ENCODE measurements around the gene RGP1.

RGP1 gene

DNA sequence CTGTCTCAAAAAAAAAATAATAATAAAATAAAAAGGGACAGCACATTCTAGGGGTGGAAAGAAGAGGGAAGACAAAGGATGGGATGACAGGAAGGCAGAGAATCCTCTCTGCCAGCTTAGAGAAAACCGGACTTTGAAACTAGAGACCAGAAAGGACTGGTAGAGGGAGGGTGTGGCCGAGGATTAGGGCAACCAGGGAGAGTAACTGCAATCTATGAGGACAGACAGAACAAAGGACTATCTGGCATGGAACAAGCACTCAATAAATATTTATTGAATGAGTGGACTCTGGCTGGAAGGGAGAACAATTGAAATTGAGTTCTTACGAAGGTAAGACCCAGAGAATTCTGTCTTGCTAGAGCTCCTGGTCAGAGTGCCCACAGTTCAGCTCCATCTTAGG, 2.5 kb upstream of the RGP1 start:
- no peak for DNase-seq

DNA sequence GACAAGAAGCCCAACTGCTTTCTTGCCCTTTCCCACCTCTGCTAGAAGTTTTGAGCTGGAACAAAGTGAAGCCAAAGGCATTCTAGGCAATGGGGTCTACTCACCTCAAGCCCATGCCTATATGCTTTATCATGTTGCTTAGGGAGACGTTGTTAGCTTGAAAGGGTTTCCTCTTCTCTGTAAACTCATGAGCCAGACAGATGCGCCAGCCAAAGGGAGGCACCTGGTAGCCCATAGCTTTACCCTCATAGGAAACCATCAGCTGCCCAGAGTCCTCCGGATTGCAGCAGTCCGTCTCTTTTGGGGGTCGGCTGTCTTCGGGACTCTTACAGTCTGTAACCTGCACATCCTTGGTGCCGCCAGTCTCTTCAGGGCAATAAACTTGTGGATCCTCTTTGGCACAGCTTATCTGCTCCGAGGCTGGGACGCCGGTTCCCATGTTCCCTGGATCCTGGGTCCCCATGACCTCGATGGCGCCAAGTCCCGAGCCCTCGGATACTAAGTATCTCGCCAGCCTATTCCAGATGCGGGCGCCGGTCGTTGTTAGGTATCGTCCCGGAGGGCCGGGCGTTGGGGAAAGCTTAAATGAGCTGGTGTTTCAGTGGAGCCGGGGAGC, 737 bp upstream of the RGP1 start:
- DNase-seq = peak; percentile 42

DNA sequence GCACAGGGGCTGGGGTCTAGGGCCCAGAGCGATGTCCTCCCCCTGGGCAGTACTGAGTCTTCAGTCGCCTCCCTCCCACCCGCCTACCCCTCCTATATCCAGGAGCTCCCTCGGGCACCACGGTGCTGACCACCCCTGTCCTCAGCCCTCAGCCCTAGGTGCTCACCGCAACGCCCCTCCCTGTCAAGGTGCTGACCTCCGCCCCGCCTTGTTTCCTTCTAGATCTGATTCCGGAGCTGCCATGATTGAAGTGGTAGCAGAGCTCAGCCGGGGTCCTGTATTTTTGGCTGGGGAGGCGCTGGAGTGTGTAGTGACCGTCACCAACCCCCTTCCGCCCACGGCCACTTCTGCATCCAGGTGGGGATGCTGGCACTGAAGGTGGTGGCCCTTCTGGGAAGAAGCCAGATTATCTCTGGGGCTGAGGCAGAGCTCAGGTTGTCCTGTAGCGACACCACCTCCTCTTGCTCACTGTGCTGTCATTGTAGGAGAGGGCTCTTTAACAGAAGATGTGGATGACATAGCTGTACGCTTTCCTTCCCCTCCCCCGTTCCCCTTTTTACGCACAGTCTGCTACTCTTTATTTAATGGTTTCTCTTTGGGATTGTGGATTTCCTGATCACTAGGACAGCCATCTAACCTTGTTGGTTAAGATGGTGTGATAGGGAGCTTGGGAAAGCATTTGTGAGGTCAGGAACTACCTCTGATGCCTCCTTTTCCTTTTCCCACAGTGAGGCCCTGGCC, 598 bp downstream of the RGP1 start:
- no peak for DNase-seq

- DNase-seq = no peak
Observed at GRCh38 chr9:35750256-35750531, 1.1 kb downstream of the RGP1 start.

DNA sequence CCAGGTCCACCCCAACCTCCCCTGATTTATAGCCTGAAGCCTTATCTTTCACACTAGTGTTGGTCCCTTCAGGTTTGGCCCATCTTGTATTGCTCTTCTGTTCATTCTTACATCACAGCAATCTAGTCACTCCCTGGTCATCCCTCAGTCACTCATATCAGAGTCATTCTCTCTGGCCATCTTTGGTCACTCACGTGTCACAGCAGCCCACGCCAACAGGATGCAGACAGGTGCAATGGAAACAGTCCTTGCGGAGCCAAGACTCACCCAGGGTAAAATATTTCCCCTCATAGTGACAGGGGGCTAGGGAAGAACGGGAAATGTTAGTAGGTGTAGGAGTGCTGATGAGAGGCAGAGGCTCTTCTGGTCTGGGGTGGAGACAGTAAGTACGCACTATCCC, 4.4 kb downstream of the RGP1 start:
- no peak for DNase-seq

- DNase-seq = no peak
Observed at GRCh38 chr9:35754264-35754663, 5.2 kb downstream of the RGP1 start, which contains the start of gene MSMP. Gene MSMP (minus strand): TSS chr9:35754276. CDS start chr9:35754129, 147 bp downstream.

GRCh38 chr9:35755071-35755470, 6.0 kb downstream of the RGP1 start:
- DNase-seq = no peak

GRCh38 chr9:35756275-35757225, 7.5 kb downstream of the RGP1 start:
- peak; percentile 84 for DNase-seq

GRCh38 chr9:35757226-35757891, 8.3 kb downstream of the RGP1 start:
- DNase-seq = peak; percentile 82

DNA sequence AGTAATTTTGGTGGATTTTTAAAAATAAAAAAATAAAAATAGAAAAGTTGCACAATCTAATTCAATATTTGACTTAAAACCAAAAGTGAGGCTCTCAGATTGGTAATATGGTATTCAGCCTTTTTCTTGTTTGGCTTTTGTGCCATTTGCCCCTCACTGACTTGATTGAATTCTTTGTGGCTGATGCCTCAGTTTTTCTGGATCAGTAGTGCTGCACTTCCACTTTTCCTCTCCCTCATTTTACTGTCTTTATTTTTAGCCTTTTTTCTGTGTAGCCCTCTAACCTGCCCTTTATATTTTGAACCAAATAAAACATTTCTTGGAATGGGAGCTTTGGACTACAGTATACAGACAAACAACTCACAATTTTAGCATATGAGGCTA, 8.8 kb downstream of the RGP1 start:
- no peak for DNase-seq

DNA sequence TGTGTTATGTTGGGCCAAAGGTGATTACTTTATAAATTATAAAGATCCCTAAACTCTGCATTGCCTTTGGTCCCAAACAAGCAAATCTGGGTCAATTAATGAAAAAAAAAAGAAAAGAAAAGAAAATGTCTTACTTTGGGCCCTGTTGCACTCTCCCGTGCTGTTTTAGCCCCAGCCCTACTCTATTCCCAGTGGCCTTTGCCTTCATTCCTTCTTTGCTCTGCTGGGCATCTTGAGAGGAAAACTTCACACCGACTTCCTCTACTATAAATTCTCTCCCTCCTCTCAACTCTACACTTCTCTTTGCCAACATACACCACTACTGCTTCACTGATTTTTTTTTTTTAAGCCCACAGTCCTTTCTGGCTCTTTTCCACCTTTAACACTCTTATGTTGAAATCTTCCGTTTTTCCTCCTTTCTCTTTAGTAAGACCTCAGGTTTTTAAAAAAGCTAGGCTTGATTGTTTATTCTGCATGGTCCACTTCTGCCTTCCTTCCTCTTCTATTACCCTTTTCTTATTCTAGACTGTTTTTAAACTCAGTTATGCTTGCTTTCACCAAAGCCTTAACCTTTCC, 9.5 kb downstream of the RGP1 start:
- DNase-seq = no peak

DNA sequence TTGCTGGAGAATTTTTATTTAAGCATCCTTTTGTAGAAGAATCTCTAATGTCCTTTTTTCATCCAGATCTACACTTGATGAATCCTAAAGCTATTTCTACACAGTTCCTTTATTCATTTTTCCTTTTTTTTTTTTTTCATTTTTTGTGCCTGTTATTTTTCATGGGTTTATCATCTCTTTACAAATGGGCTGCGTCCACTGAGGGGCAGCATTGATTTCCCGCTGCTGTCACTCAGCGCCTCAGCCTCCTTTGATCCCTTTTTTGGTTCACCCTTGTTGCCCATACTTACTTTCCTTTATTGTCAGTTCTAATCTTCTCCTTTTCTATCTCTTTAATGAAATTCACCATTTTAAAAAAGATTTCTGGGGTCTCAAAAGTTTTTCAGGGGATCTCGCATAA, 10.7 kb downstream of the RGP1 start:
- DNase-seq = no peak

- DNase-seq = no peak
Observed at GRCh38 chr9:35760651-35761050, 11.6 kb downstream of the RGP1 start.

DNA sequence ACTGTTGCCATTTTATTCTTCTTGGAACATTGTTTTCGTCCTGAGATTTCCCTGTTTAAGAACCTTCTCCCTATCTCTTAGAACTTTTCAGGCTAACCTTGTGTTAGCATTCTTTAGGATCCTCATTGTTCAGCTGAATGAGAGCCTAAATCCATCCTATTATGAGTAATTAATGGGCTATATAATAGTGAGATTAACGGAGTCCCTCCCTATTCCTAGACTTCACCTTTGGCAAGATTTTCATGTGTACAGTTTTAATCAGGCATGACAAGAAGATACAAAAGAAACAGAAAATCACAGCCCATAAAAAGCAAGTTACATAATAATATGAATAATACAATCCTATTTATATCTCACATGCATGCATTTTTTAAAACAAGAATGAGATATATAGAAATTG, 14.1 kb downstream of the RGP1 start:
- DNase-seq = no peak

GRCh38 chr9:35763803-35764202, 14.7 kb downstream of the RGP1 start:
- DNase-seq = no peak

DNA sequence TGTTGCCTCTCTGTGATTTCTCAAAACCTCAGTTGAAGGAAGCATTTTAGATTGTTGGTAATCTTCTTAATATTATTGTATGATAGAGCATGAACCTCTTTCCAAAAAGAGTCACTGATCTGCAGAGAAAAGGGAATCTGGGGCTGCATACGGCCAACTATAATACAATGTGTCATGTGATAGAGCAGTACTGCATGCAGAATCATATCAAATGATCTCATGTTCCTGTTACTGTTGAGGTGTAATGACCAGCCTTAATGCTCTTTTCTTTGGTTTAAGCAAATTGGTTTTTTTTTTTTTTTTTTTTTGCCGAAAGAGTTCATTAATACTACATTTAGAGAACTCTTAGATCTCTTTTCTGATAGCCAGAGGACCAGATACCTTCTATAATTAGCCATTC, 17.9 kb downstream of the RGP1 start:
- DNase-seq = no peak

DNA sequence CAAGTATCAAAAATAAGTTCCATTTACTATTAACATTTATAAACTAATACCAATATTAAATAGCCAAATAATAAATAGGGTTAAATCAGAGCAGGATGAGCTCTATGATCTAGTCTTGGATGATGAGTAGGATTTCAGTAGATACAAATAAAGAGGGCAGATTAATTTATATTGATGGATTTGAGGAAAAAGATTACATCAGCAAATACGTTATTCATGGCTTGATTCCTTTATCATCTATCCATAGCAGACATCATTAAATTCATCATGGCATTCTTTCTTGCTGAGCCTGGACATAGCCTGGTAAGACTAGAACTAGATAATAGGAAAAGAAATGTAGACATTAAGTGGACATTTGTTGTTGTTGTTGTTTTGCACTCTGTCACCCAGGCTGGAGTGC, 18.4 kb downstream of the RGP1 start:
- DNase-seq = no peak

- no peak for DNase-seq
Observed at GRCh38 chr9:35769763-35770162, 20.7 kb downstream of the RGP1 start.

DNA sequence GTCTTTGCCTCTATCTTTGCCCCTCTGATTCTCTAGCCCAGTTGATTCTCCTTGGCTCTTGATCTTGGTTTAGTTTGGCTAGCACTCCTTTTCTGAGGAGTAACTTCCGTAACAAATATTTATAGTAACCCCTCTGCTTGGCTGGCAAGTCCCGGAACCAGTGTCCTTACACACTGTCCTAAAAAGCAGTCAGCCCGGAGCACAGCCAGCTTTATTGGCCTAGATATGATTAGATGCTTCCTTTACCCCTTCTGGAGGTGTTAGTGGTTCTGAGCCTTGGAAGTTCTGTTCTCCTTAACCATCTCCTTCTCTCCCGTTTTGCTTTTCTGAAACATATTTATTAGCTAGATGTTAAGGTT, 22.0 kb downstream of the RGP1 start:
- no peak for DNase-seq

GRCh38 chr9:35771534-35771933, 22.4 kb downstream of the RGP1 start:
- DNase-seq = no peak

DNA sequence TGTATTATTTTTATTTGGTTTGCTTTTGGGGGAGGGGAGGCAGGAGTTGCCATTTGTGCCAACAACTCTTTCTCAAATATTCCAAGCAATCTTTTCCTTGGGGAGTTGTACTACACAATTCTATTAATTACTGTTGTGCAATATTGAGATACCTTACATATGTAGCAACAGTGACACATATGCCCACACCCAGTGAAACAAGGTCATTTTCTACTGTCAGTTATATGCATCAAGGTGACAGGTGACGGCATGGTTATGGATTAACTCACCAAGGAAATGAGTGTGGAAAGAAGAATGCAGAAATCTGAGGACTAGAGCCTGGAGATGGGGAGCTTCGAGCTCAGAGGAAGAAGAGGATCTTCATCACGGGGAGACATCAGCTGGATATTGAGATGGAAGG, 22.9 kb downstream of the RGP1 start:
- no peak for DNase-seq

GRCh38 chr9:35774907-35775635, 26.0 kb downstream of the RGP1 start:
- peak; percentile 24 for DNase-seq

All from retina (tissue), 1 donor.